GM19397 (cell line): ENCODE data around the gene TTLL8.

Source experiments
- ATAC-seq: cut with Tn5 transposase; IDR thresholded peaks from one replicate; pipeline ENCODE4 v1.9.1; 2021; ENCODE audit warnings: mild to moderate bottlenecking, moderate library complexity; ENCODE audit not compliant: unreplicated experiment

Gene TTLL8

GRCh38 chr22:50008151-50009040 lies 49.7 kb downstream of the TTLL8 start:
- no peak for ATAC-seq

- ATAC-seq = no peak
These were observed 51.0 kb downstream of the TTLL8 start for GRCh38 chr22:50007057-50007511.

DNA sequence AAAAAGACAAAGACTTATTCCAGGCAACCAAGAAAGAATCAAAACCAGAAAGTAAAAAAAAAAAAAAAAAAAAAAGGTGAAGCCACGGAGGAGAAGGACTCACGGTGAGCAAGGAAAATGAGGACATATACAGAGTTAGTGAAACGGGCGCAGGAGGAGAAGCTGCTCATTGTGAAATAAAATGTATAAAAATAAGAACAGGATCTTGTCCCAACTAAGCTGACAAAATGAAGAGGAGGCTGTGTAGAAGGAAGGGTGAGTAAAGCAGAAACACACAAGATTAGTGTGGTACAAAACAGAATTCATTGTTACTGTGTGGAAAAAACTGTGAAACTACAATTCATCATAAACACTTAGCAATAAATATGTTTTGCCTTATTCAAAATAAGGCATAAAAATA lies 53.2 kb downstream of the TTLL8 start:
- ATAC-seq = no peak

- ATAC-seq = no peak
These were observed 55.3 kb downstream of the TTLL8 start for GRCh38 chr22:50002791-50003190.

- no peak for ATAC-seq
These were observed 56.5 kb downstream of the TTLL8 start for GRCh38 chr22:50001388-50002231.

DNA sequence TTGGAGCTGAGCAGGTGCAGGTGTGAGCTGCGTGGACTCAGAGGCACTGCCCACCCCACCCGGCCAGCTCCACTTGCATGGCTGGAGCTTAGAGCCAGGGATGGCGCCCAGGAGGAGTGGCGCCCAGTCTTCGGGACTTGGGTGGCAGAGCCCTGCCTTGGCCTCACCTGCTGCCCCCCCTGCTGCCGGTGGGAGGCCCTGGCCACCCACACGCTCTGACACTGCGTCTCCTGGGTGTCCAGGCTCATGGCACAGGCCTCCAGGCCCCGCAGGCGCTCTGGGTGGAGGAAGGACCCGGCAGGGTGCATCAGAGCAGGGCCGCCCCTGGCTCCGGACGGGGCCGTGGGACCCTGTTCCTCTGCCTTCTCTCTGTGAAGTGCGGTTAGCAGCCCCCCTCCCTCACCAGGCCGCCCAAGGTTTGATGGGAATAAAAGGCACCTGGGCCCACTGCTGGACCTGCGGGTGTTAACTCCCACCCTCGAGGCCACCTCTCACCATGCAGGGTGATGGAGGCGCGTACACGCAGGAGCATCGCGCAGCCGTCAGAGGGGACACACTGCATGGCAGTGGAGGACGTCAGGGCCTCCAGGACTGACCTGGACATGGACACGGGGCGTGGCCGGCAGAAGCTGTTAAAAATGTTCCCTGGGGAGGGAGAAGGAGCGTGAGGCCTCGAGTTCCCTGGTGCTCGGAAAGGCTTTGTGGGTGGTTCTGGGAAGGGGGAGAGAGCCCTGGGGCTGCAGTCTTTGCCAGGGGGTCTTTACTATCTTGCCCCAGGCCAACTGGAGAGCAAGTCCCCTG lies 57.3 kb downstream of the TTLL8 start:
- ATAC-seq = no peak

GRCh38 chr22:49999946-50000586 lies 58.0 kb downstream of the TTLL8 start:
- ATAC-seq = no peak

DNA sequence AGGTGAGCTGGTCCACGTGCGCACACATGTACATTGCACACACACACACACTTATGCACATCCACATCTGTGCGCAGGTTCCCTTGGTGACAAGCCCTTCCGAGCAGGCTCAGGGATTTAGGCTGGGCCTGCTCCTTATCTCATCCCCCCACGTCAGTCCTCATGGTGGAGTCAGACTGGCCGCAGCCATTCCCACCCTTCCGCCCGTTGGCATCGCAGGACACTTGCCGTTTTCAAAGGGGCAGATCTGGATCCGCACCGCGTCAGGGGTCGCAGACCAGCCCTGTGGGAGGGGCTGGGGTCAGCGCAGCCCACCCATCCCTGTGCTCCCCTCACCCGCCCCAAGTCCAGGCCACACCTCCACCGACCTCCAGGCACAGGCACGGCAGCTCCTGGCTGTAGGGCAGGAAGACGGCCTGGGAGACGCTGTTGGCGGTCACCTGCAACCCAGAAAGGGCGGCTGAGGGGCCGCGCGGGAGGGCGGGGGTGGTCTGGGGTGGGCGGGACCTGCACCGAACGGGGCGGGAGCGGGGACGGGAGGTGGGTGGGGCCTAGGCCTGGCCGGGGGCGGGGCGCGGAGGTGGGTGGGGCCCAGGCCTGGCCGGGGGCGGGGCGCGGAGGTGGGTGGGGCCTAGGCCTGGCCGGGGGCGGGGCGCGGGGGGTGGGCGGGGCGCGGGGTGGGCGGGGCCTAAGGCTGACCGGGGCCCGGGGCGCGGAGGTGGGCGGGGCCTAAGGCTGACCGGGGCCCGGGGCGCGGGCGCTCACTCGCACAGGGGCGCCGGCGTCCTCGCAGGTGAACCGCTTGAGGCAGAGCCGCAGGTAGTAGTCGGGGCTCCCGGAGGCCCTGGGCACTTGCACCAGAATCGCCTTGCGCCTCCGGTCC lies 58.8 kb downstream of the TTLL8 start:
- no peak for ATAC-seq

DNA sequence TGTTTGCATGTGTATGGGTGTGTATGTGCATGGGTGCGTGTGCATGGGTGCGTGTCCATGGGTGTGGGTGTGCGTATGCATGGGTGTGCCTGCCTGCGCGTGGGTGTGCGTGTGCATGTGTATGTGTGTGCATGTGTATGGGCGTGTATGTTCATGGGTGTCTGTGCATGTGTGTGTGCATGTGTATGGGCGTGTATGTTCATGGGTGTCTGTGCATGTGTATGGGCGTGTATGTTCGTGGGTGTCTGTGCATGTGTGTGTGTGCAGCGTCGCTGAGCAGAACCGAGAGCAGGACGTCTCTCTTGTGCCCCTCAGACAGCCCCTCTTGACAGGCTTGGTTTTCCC lies 59.4 kb downstream of the TTLL8 start:
- ATAC-seq = no peak

DNA sequence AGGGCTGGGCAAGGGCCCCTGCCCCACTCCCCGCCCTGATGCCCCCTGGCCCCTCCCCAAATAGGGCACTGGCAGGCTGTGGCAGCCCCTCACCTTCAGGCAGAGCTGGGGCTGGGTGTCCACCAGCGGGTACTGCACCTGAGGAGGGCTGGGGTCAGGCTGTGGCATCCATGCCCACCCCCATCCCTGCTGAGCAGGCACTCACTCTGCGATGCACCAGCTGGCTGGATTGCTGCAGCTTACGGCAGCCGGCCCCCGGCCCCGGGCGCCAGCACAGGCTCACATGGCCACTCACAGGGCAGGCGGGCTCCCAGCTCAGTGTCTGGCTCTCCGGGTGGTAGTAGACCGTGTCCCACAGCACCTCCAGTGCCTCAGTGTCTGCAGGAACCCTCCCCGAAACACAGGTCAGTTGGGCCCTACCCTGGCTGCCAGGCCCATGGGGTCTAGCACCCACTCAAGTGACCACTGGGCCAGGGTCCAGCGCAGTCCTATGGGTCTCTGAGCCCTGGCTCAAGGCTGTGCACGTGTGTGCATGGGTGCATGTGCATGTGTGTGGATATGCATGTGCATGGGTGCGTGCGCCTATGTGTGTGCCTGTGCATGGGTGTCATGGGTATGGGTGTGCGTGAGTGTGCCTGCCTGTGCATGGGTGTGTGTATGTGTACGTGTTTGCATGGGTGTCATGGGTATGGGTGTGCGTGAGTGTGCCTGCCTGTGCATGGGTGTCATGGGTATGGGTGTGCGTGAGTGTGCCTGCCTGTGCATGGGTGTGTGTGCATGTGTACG lies 60.0 kb downstream of the TTLL8 start:
- no peak for ATAC-seq

DNA sequence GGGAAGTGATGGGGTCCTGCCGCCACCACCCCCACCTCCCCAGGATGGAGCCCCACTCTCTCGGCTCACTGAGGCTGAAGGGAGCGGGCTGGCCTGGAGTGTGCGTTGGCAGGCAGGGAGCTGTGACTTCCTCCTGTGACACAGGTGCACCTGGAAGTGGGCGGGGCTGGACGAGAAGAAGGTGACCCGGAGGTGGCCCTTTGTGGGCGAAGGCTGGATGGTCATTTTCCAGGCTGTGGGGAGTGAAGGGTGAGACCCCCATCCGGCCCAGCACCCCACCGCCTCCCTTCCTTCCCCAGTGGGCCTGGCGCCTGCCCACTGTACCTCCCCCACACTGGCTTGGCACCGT lies 60.9 kb downstream of the TTLL8 start:
- ATAC-seq = no peak

DNA sequence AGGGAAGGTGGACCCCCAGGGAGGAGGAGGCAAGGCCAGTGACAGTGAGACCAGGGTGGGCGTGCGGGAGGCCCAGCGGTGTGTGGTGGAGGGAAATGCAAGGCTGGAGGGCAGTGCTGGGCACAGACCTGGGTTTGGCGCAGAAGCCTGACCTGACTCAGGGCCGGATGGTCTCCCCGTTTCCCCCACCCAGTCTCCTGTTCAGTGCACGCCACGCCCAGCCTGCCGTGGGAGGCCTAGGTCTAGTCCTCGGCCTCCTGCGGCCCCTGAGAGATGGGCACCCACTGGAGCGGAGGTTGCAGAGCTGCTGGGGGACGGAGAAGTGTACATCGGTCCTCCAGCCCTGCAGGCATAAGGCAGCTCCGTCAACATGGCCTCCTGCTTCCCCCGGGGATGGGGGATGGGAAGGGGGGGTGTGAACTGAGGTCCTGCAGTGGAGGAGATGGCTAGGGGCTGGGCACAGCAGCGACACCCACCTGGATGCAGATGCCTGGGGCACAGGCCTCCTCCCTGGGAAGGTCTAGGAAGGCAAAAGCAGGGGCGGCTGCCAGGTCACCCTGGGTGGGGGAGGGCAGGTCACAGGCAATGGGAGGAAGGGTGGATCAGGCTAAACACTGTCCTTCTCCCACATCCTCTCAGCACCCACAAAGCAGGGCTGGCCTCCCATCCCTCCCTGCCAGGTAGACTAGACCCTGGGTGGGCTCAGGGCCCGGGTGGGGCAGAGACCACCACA lies 61.4 kb downstream of the TTLL8 start:
- no peak for ATAC-seq

GRCh38 chr22:49996119-49996517 lies 62.0 kb downstream of the TTLL8 start:
- no peak for ATAC-seq

GRCh38 chr22:49995361-49996118 lies 62.6 kb downstream of the TTLL8 start:
- ATAC-seq = no peak

DNA sequence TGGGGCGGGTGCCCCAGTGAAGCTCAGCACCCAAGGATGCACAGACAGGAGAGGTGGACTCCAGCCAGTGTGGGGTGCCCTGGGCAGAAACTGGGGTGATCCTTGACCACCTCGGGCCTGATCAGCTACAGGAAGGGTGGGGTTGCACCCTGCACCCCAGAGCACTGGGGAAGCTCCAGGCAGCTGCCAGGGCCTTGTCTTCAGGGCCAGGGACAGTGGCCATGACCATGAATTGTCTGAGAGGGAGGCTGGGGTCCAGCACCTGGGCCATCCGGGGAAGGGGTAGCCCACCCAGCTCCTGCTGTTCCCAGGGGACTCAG lies 63.1 kb downstream of the TTLL8 start:
- ATAC-seq = no peak

- no peak for ATAC-seq
These were observed 63.6 kb downstream of the TTLL8 start for GRCh38 chr22:49994361-49995040.

- no peak for ATAC-seq
These were observed 64.3 kb downstream of the TTLL8 start for GRCh38 chr22:49993649-49994360.
